Measurements from ENCODE around the gene MDFIC2.

DNA sequence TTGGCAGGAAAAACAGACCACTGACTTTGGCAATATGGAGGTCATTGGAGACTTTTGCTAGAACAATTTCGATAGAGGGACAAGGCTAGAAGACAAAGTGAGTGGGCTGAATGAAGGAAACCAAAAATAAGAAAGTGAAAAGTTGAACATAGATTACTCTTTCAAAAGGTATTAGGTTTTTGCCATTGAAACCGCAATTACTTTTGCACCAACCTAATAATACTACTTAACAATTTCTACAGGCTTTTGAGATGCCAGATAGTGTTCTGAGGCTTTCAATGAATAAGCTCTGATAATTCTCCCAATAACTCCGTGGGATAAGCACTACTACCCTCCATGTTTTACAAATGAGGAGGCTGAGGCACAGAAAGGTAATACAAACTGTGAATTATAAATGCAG is 85.0 kb downstream of the MDFIC2 start:
- TF ChIP-seq, protein P1, sequence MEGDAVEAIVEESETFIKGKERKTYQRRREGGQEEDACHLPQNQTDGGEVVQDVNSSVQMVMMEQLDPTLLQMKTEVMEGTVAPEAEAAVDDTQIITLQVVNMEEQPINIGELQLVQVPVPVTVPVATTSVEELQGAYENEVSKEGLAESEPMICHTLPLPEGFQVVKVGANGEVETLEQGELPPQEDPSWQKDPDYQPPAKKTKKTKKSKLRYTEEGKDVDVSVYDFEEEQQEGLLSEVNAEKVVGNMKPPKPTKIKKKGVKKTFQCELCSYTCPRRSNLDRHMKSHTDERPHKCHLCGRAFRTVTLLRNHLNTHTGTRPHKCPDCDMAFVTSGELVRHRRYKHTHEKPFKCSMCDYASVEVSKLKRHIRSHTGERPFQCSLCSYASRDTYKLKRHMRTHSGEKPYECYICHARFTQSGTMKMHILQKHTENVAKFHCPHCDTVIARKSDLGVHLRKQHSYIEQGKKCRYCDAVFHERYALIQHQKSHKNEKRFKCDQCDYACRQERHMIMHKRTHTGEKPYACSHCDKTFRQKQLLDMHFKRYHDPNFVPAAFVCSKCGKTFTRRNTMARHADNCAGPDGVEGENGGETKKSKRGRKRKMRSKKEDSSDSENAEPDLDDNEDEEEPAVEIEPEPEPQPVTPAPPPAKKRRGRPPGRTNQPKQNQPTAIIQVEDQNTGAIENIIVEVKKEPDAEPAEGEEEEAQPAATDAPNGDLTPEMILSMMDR (IDR thresholded peaks at IDR 0.05): no peak
- TF ChIP-seq POLR2A (IDR thresholded peaks at IDR 0.05): no peak

Measured in testis (tissue), 2 donors.